HepG2 (cell line): ENCODE data around the gene DYNC1LI2.

Experiments used
- DNMT1 ChIP-seq: sonication (generic); formaldehyde crosslinking; IDR thresholded peaks from 2 replicates; pipeline ENCODE4 v1.5.1; 2020; ENCODE audit warnings: mild to moderate bottlenecking, missing genetic modification reagents
- KDM5A ChIP-seq: fragments of 200-600 bp; sonication (generic); IDR thresholded peaks from 2 replicates; pipeline ENCODE4 v1.7.0; 2018; ENCODE audit warnings: antibody characterized with exemption, mild to moderate bottlenecking, low read length, borderline replicate concordance
- POLR2A ChIP-seq, 2 experiments: IDR thresholded peaks; 2 replicates each; pipeline ENCODE4 v1.6.1; 2011; ENCODE audit warnings: low read depth in 2 of 2, low read length in 2 of 2, mild to moderate bottlenecking in 1 of 2, moderate library complexity in 1 of 2; ENCODE audit not compliant: insufficient read depth in 1 of 2
- ZBTB14 ChIP-seq: sonication (generic); formaldehyde crosslinking; IDR thresholded peaks from 2 replicates; pipeline ENCODE4 v1.4.0; 2020; ENCODE audit warnings: missing genetic modification reagents
- ZNF431 ChIP-seq: sonication (generic); formaldehyde crosslinking; IDR thresholded peaks from 2 replicates; pipeline ENCODE4 v1.9.0; 2022; ENCODE audit warnings: missing genetic modification reagents, low read depth, mild to moderate bottlenecking, borderline replicate concordance
- TF ChIP-seq, protein P1 (sequence below): sonication (generic); formaldehyde crosslinking; IDR thresholded peaks from 2 replicates; pipeline ENCODE4 v1.5.0; 2020; ENCODE audit warnings: mild to moderate bottlenecking, missing genetic modification reagents, moderate library complexity

GRCh38 chr16:66751053-66751302 is 431 bp downstream of the DYNC1LI2 start:
- TF ChIP-seq, protein P1, sequence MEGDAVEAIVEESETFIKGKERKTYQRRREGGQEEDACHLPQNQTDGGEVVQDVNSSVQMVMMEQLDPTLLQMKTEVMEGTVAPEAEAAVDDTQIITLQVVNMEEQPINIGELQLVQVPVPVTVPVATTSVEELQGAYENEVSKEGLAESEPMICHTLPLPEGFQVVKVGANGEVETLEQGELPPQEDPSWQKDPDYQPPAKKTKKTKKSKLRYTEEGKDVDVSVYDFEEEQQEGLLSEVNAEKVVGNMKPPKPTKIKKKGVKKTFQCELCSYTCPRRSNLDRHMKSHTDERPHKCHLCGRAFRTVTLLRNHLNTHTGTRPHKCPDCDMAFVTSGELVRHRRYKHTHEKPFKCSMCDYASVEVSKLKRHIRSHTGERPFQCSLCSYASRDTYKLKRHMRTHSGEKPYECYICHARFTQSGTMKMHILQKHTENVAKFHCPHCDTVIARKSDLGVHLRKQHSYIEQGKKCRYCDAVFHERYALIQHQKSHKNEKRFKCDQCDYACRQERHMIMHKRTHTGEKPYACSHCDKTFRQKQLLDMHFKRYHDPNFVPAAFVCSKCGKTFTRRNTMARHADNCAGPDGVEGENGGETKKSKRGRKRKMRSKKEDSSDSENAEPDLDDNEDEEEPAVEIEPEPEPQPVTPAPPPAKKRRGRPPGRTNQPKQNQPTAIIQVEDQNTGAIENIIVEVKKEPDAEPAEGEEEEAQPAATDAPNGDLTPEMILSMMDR (CRISPR knock-in tag), result no peak
- no peak for TF ChIP-seq ZNF431
- TF ChIP-seq ZBTB14 (CRISPR knock-in tag), result no peak
- TF ChIP-seq KDM5A, result no peak
- TF ChIP-seq DNMT1 (CRISPR knock-in tag), result peak; percentile 66; the same call in 1 of the 2 replicates
- peak in 1 of 2 experiments; percentile 16; a peak in 1 of 4 replicates for TF ChIP-seq POLR2A (IDR thresholded peaks at IDR 0.05; ENCODE audit: insufficient read depth in 1 of 2, low read depth in 2 of 2, low read length in 2 of 2)
